Lower leg skin (tissue), 3 donors: ENCODE data around the gene HLA-DRA.

Experiments used
- CTCF ChIP-seq, 3 donors: fragments of 450-650 bp; IDR thresholded peaks; one replicate each; pipeline ENCODE4 v1.5.1; 2016; ENCODE audit warnings: antibody characterized with exemption in 3 of 3, mild to moderate bottlenecking in 3 of 3, moderate library complexity in 2 of 3
- POLR2A ChIP-seq, 2 donors: fragments of 450-650 bp; IDR thresholded peaks; one replicate each; pipeline ENCODE4 v1.6.1; 2016 to 2017; ENCODE audit warnings: antibody characterized with exemption in 2 of 2, mild to moderate bottlenecking in 1 of 2, moderate library complexity in 1 of 2

- TF ChIP-seq CTCF (IDR thresholded peaks at IDR 0.05) (no peak), POLR2A (IDR thresholded peaks at IDR 0.05) (no peak)
These were observed 17.4 kb downstream of the HLA-DRA start for GRCh38 chr6:32457054-32457453.
